ENCODE data around the gene CBL.

CBL gene

GRCh38 chr11:119335091-119335654, 129.0 kb downstream of the CBL start:
- DNase-seq, result no peak

DNA sequence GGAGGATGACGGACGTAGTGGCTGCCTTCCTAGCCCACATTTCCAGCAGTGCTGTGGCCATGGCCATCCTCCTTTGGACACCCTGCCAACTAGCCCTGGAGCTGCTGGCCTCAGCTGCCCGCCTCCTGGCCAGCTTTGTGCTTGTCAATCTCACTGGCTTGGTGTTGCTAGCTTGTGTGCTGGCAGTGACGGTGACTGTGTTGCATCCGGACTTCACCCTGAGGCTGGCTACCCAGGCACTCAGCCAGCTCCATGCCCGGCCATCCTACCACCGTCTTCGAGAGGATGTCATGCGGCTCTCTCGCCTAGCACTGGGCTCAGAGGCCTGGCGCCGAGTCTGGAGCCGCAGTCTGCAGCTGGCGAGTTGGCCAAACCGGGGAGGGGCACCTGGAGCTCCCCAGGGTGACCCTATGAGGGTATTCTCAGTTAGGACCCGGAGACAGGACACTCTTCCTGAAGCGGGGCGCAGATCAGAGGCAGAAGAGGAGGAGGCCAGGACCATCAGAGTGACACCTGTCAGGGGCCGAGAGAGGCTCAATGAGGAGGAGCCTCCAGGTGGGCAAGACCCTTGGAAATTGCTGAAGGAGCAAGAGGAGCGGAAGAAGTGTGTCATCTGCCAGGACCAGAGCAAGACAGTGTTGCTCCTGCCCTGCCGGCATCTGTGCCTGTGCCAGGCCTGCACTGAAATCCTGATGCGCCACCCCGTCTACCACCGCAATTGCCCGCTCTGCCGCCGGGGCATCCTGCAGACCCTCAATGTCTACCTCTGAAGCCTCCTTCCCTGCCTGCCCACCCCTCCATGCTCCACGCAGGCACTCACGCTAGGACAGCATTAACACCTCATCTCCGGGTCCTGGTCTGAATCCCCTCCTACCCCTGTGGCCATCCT, 129.8 kb downstream of the CBL start:
- no peak for DNase-seq

DNA sequence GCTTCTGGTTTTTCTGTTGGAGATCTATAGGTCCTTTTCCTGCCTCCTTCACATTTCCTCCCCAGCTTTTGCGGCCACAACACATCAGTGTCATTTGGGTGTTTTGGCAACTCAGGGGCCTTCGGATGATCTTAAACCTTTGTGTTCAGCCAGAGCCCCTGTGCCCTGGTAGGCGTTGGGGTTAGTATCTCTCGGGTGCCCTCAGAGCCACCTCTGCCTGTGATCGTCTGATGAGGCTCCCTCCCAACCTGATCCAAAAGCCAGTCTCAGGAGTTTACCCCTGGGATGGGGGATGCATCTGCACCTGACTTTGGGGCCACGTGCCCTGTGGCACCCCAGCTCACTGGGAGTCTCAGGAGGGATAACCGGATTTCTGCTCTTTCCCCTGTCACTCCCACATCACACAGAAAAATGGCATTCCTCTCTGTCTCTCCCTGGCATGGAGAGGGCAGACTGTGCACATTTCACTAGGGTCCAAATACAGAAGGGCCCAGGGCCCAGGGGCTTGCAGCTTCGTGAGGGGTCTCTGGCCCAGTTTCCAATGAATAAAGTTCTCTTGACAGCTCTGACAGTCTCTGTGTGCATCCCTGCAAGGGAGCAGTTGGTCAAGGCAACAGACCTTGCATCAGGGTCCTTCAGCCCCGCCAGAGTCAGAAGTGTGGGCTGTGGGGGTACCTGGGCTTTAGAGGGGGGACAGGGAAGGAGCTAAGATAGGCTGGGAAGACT, 130.8 kb downstream of the CBL start:
- no peak for DNase-seq

DNA sequence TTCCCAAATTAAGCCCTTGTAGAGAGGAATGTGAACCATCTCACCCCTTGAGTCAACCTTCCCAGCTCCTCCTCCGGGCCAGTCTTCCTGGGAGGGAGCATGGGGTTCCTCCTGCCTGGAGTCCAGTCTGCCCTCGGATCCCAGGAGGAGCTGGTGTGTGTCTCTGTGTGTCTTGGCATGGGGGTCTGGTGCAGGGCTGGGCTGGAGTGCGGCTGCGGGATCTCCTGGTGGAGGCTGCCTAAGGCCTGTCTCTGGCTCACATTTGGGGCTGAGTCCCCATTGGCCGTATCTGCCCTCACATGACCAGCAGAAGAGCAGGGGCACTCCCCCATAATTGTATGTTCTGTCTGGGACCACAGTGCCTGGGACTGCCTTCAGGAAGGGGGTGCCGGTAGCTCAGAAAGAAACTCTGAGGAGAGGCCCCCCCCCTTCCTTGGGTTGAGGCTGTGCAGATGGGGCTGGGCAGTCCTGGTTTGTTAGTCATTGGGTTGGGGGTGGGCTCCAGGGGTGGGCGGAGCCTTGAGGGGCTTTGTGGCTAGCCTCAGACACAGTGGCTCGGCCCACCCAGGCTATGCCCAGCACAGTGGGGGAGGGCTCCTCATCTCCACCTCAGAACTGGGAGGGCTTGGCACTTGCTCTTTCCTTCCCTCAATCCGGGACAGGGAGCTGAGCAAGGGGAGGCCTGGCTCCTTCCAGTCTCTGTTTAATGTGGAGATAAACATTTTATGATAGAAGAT, 131.6 kb downstream of the CBL start:
- DNase-seq, result no peak

DNA sequence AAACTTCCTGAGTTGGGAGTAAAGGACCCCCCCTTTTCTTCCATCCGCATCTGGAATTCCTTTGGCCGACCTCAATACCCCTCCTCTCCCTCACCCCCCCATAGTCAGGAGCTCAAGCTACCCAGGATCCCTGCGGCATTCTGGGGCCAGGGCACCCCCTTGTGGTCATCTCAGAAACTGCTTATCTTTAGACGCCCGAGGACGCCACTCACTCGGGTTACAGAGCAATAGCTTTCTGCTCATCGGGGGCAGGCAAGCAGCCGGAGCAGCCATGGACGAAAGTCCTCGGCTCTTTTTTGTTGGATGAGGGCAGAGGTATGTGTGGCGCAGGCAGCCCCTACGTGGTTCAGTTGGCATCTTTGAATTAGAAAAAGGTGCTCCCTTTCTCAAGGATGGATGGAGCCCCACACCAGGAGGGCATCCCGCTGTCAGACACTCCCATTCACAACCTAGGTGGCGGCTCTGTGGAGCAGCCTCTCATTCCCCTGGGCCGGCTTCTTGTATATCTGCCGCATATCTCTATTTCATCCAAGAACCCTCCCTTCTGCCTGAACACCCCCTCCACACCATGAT, 132.3 kb downstream of the CBL start:
- peak; percentile 56 for DNase-seq

DNA sequence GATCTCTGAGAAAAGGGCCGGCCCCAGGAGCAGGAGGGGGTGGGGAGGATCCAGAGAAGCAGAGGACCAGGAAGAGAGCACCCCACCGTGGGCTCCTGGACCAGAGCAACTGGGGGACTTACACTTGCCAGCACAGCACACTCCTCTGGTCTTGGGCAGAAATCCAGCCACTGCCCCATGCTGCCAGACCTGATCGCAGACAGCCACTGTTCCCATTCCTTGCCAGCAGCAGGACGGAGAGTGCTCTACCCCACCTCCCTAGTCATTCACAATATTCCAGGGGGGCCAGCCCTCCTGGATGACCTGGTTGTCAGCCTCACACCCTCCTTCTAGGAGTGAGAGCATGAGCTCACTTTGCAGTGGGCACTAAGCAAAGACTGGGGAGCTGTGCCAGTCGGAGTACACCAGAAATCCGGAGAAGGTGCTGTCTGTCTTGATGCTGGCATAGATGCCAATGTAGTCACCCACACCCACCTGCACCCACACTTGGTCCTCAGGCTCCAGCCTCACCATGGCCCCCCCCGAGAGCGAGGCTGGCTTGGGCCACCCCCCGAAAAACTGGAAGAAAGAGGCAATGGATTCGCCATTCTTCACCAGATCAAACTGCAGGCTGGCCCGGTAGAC, 132.9 kb downstream of the CBL start:
- no peak for DNase-seq

GRCh38 chr11:119339589-119340334, 133.6 kb downstream of the CBL start:
- no peak for DNase-seq

DNA sequence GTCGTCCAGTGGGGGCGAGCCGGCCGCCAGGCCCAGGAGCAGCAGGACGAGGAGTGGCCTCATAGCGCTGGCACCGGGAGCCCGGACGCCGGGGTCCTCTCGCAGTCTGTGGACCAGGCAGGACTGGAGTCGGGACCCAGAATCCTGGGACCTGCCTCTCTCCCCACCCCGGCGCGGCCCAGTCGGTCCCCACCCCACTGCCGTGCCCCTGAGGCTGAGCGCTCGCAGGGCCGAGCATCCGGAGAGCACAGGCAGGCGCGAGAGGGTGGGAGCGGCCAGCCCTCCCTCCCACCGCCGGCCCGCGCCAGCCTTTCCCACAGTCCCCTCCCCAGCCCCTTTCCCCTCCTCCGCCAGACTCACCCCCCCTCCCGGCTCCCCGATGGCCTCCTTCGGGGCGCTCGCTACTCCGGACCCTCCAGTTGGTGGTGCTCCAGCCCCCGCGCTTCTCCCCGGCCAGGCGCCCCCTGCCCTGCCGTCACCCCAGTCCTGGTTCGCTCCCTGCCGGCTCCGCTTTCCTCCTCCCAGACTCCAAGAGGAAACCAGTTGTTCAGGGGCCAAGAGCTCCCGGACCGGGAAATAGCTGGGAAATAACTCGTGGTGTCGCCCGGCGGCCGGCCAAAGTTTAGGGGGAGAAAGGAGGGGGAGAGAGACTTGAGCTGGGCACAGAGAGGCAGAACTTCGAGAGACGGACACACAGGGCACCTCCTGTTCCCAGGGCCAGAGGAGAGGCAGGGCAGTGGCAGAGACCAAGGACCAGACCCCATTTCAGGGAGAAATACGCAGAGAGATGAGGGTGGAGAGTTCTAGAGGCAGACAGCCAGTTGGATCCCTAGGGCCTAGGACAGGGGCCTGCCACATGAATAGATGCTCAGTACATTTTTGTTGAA, 134.4 kb downstream of the CBL start, which contains the start of gene C1QTNF5:
Gene C1QTNF5 (minus strand): TSS at position 549 of the 887 bp plus-strand sequence. CDS start 486 bp downstream, at position 63.
- no peak for DNase-seq

DNA sequence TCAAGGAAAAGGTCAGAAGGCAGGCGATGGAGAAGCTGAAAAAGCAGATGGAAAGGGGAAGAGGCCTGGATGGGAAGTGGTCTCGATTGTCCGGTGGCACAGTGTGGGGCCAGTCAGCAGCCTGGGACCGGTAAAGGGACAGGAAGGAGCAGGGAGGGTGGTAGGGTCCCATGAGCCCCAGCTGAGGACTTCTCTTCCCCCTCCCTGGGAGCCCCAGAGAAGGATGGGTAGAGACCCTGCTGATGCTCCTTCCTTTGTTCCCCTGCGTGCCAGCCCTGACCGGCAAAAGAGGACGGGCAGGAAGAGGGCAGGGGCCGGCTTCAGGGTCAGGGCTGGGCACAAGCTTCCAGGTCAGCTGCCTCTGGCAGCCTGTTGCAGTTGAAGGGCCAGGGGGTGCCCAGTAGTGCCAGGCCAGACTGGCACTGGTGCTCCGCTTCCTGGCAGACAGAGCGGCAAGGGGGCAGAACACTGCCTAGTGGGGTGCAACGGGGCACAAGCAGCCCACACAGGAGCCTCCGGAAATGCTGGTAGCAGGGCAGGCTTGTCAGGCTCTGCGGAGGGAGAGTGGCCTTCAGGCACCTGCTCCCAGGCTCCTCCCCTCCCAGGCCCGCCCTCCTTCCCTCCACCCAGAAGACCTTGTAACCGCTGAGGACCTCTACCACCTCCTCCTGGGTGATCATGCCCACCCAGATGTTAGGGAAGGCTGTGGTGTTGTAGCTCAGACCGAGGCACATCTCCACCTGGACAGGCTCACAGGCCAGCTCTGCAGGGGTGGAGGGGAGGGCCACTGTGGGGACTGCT, 135.3 kb downstream of the CBL start:
- no peak for DNase-seq

- DNase-seq, result no peak
Measured at GRCh38 chr11:119342023-119342300, 135.8 kb downstream of the CBL start.

DNA sequence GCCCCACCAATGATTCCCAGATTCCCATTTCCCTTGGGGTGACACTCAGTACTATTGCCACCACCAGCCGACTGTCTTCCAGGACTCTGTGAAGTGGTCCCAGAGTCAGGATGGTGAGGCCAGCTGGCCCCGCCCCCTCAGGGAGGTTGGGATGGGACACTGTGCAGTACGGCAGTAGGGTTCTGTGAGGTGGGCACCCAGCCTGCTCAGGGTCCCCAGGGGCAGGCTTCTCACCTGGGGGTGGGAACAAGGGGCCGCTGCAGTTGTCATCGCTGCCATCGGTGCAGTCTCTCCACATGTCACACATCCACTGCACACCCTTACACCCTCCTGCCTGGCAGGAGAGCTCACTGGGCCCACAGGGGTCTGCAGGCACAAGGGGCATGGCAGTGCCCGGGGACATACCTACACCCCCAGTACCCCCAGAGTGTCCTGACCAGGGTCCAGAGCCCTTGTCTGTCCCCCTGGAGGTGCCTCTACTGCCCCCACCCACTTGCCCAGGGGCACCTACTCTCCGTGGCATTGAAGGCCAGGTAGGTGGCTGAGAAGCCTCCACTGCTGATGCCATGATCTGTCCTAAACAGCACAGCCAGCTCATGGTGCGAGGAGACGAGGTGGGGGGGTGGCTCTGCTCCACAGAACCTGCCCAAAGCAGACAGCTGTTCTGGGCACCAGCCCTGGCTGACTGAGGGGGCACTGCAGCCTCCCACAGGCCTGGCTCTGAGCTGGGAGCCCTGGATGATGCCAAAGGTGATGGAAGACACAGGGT, 136.4 kb downstream of the CBL start:
- DNase-seq, result no peak

DNA sequence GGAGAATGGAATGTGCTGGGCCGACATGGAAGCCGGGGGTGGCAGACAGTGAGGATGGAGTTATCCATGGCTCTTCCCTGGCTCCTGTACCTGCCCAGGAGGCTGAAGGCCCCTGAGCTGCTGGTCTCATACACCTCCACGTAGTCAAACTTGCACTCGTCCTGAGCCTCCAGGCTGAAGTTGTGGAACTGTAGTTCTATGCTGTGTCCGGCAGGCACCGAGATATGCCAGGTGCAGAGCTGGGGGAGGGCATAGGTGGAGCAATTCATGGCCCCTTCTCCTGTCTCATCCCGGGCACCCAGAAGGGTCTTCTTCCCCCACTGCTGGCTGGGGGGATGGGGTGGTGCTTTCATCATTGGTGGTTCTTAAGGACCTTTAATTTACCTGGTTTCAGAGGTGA, 137.6 kb downstream of the CBL start:
- DNase-seq, result no peak

DNA sequence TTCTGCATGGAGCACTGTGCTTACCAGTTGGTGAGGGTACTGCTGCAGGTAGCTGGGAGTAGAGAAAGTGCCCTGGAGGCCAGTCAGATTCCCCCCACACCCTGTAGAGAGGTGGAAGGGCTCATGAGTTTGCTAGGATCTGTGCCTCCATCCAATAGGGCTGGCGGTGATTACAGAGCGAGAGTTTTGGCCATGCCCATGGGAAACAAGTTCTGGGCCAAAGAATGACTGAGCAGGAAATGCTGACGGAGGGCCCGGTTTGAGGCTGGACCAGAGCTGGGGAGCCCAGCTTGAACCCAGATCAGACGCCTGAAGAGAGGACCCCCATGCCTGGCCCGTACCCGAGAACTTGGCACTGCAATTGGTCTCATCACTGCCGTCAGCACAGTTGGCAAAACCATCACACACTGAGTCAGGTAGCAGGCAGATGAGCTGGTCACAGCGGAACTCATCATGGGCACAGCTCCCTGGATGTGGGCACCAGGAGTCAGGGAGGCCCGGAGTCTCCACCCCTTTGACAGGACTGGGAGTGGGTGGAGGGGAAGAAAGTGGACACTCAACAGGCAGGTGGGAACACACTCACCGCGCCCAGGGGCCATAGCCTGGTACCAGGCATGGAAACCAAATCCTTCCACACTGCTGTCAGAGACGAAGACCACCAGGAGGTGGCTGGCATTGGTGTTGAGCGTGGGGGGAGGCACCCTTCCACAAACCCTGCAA, 138.3 kb downstream of the CBL start:
- DNase-seq, result no peak

DNA sequence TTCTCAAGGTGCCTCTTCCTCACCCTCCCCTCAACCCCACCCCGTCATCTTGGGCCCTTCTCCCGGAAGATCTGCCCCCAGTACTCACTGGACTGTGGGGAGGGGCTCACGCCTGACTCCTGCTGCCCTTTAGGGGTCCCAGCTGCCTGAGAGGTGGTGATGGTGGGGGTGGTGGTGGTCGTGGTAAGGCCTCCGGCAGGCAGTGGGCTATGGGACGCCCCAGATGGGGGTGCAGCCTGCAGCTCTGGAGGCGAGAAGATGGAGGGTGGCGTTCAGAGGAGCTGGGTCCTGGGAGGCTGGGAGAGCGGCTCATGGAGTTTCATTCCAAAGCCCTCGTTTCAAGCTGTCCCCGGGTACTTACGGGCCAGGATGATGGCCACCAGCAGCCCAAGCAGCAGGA, 139.5 kb downstream of the CBL start:
- no peak for DNase-seq

- DNase-seq, result no peak
Measured at GRCh38 chr11:119346605-119347004, 140.5 kb downstream of the CBL start, which contains the start of gene MFRP. TSS of gene MFRP (minus strand) at chr11:119346705. CDS start at chr11:119346513, 192 bp downstream.

DNA sequence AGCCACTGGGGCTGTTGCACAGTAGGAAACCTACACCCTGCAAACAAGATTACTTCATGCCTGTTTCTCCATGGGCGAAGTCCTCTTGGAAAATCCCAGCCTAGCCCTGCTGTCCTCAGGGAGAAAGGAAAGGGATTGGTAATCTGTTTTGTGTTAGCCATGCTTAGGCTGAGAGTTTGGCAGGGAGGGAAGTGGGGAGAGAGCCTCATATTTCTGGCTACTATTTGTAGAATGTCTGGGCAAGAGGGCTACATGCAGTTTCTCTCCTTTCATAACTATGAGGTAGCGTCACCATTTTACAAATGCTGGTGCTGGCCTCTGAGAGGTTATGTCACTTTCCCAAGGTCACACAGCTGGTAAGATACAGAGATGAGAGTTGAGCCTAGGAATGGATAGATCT, 141.1 kb downstream of the CBL start:
- DNase-seq, result no peak

- DNase-seq, result no peak
Measured at GRCh38 chr11:119347940-119348605, 141.9 kb downstream of the CBL start.

Data from central memory CD4-positive, alpha-beta T cell (primary cell).